Activated CD4-positive, alpha-beta T cell treated with anti-CD3 and anti-CD28 coated beads, Interleukin-2, Interleukin-6, amounts not matched to agents 100 ng/mL and 50 ng/mL, durations not matched to agents 16 hours and 8 hours (primary cell): ENCODE data around the gene ANXA9.

Experiments used
- DNase-seq: peaks from one replicate; pipeline ENCODE4 v3.0.0-alpha.2; 2020

Gene ANXA9

GRCh38 chr1:150981805-150982712 lies at the start of gene ANXA9:
TSS of gene ANXA9 (plus strand) at chr1:150982292. CDS start at chr1:150983106, 814 bp downstream.
- DNase-seq: no peak

GRCh38 chr1:150944856-150945255 lies 37.2 kb upstream of the ANXA9 start:
- DNase-seq: no peak

GRCh38 chr1:150954708-150955107 lies 27.4 kb upstream of the ANXA9 start:
- no peak for DNase-seq

- no peak for DNase-seq
Measured at GRCh38 chr1:150955280-150955679, 26.8 kb upstream of the ANXA9 start.

- DNase-seq: no peak
Measured at GRCh38 chr1:150957666-150958065, 24.4 kb upstream of the ANXA9 start.

GRCh38 chr1:150960646-150961045 lies 21.4 kb upstream of the ANXA9 start:
- DNase-seq: no peak

GRCh38 chr1:150961756-150962155 lies 20.3 kb upstream of the ANXA9 start:
- DNase-seq: no peak

- DNase-seq: no peak
Measured at GRCh38 chr1:150963321-150964163, 18.6 kb upstream of the ANXA9 start.

- no peak for DNase-seq
Measured at GRCh38 chr1:150964164-150964489, 18.0 kb upstream of the ANXA9 start.

GRCh38 chr1:150965605-150966004 lies 16.5 kb upstream of the ANXA9 start:
- DNase-seq: no peak

- DNase-seq: no peak
Measured at GRCh38 chr1:150966011-150966410, 16.1 kb upstream of the ANXA9 start.

GRCh38 chr1:150967936-150968335 lies 14.2 kb upstream of the ANXA9 start:
- DNase-seq: no peak

- DNase-seq: no peak
Measured at GRCh38 chr1:150968491-150968890, 13.6 kb upstream of the ANXA9 start.

- DNase-seq: no peak
Measured at GRCh38 chr1:150969626-150970025, 12.5 kb upstream of the ANXA9 start.

- no peak for DNase-seq
Measured at GRCh38 chr1:150970808-150971582, 11.1 kb upstream of the ANXA9 start.

- DNase-seq: peak; percentile 23
Measured at GRCh38 chr1:150971583-150972416, 10.3 kb upstream of the ANXA9 start.

- DNase-seq: no peak
Measured at GRCh38 chr1:150972417-150972940, 9.6 kb upstream of the ANXA9 start.

- peak; percentile 23 for DNase-seq
Measured at GRCh38 chr1:150973258-150973835, 8.7 kb upstream of the ANXA9 start.

GRCh38 chr1:150973836-150974579 lies 8.1 kb upstream of the ANXA9 start:
- peak; percentile 59 for DNase-seq

- DNase-seq: peak; percentile 76
Measured at GRCh38 chr1:150974580-150975478, 7.3 kb upstream of the ANXA9 start, which contains the start of gene CERS2. TSS of gene CERS2 (minus strand) at chr1:150974835. CDS start at chr1:150969090, 5,745 bp downstream.
